GM12801 (cell line): ENCODE data around the gene ADAMTS17.

Experiments
- TF ChIP-seq, protein P1 (sequence below): IDR thresholded peaks from one replicate; pipeline ENCODE4 v1.5.1; 2011; ENCODE audit warnings: control low read depth; ENCODE audit not compliant: insufficient read length; ENCODE audit errors: extremely low read depth

The ADAMTS17 gene

DNA sequence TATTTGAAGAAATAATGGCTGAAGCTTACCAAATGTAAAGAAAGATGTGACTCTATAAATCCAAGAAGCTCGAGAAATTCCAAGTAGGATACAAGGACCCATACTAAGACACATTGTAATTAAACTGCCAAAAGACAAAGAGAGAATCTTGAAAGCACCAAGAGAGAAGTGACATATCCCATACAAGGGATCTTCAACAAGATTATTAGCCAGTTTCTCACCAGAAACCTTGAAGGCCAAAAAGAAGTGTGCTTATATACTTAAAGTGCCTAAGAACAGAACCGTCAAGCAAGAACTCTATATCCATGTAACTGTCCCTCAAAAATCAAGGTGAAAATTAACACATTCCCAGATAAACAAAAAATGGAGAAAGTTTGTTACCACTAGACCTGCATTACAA lies 220.5 kb downstream of the ADAMTS17 start:
- TF ChIP-seq, protein P1, sequence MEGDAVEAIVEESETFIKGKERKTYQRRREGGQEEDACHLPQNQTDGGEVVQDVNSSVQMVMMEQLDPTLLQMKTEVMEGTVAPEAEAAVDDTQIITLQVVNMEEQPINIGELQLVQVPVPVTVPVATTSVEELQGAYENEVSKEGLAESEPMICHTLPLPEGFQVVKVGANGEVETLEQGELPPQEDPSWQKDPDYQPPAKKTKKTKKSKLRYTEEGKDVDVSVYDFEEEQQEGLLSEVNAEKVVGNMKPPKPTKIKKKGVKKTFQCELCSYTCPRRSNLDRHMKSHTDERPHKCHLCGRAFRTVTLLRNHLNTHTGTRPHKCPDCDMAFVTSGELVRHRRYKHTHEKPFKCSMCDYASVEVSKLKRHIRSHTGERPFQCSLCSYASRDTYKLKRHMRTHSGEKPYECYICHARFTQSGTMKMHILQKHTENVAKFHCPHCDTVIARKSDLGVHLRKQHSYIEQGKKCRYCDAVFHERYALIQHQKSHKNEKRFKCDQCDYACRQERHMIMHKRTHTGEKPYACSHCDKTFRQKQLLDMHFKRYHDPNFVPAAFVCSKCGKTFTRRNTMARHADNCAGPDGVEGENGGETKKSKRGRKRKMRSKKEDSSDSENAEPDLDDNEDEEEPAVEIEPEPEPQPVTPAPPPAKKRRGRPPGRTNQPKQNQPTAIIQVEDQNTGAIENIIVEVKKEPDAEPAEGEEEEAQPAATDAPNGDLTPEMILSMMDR = no peak

GRCh38 chr15:100120111-100120510 lies 221.7 kb downstream of the ADAMTS17 start:
- TF ChIP-seq, protein P1 = no peak

GRCh38 chr15:100118546-100118945 lies 223.2 kb downstream of the ADAMTS17 start:
- TF ChIP-seq, protein P1 = no peak

DNA sequence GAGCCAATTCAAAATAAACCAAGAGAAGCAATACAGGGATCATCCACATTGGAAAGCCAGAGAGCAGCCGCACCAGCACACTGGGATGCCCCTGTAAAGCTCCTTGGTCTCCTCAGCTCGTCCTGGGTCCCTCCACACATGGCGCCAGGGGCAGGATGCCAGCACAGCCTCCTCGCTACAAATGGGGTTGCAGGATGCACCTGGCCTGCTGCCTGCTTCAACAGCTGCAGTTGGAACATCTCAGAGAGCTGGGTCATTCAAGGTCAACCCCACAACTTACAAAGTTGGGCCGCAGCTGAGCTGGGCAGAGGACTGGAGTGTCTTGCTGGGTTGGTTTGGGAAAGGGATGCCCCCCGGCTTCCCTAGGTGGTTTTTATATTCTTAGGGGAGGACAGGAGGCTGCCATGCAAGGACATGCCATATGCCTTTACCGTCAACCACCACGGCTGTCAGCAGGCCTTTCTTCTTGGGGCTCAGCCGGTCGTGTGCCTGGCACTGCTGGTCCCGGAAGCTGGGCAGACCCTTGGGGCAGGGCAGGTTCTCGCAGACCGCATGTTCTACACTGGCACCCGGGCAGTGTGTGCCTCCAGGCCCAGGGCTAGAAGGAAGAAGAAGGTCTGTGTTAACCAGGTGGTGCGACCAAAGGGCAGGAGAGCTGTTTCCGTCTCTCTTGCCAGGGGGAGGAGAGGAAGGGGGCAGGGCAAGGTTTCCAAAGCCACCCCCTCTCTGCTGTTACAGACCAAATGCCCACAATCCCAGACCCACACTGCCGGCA lies 225.2 kb downstream of the ADAMTS17 start:
- TF ChIP-seq, protein P1 = no peak

GRCh38 chr15:100115711-100116090 lies 226.1 kb downstream of the ADAMTS17 start:
- TF ChIP-seq, protein P1 = no peak

- TF ChIP-seq, protein P1 = no peak
Measured at GRCh38 chr15:100115066-100115710, 226.6 kb downstream of the ADAMTS17 start.

GRCh38 chr15:100114571-100114970 lies 227.2 kb downstream of the ADAMTS17 start:
- TF ChIP-seq, protein P1 = no peak
